RWPE1 (cell line): ENCODE data around the gene TPGS1.

Experiments used
- CTCF ChIA-PET: fragments of 350-600 bp; sonication (Branson Sonifier 250); formaldehyde crosslinking; extraction: SDS; loops from one replicate; lab custom pipeline; 2021; lab: Yijun Ruan, JAX
- POLR2A ChIA-PET: fragments of 400-600 bp; formaldehyde crosslinking; extraction: SDS; loops from one replicate; lab custom pipeline; 2020; ENCODE audit warnings: antibody characterized with exemption; ENCODE audit not compliant: low non-redundant PET; lab: Yijun Ruan, JAX
- DNase-seq: peaks from one replicate; pipeline ENCODE4 v3.0.0; 2012; ENCODE audit warnings: low spot score
- H3K27ac ChIP-seq: fragments of 450-650 bp; 2 replicates; pipeline ENCODE4 v1.5.1; 2017
- TF ChIP-seq, protein P1 (sequence below): fragments of 450-650 bp; conservative IDR thresholded peaks from 2 replicates; pipeline ENCODE4 v1.5.1; 2017; ENCODE audit warnings: low read depth, mild to moderate bottlenecking

Gene TPGS1

DNA sequence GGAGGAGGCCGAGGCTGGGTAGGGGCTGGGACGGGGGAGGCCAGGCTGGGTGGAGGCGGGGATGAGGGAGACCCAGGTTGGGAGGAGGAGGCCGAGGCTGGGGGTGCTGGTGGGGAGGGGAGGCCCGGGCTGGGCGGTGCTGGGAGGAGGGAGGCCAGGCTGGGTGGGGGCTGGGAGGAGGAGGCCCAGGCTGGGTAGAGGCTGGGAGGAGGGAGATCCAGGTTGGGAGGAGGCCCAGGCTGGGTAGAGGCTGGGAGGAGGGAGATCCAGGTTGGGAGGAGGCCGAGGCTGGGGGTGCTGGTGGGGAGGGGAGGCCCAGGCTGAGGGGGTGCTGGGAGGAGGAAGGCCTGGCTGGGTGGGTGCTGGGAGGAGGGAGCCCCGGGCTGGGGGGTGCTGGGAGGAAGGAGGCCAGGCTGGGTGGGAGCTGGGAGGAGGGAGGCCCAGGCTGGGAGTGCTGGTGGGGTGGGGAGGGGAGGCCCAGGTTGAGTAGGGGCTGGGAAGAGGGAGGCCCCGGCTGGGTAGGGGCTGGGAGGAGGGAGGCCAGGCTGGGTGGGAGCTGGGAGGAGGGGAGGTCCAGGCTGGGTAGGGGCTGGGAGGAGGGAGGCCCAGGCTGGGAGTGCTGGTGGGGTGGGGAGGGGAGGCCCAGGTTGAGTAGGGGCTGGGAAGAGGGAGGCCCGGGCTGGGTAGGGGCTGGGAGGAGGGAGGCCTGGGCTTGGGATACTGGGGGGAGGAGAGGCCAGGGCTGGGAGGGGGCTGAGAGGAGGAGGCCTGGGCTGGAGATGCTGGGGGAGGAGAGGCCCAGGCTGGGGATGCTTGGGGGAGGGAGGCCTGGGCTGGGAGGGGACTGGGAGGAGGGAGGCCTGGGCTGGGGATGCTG is 10.7 kb downstream of the TPGS1 start:
- CTCF ChIA-PET = no interaction called here
- POLR2A ChIA-PET = no interaction called here
- DNase-seq = no peak
- no peak overlapping the region for H3K27ac ChIP-seq
- TF ChIP-seq, protein P1, sequence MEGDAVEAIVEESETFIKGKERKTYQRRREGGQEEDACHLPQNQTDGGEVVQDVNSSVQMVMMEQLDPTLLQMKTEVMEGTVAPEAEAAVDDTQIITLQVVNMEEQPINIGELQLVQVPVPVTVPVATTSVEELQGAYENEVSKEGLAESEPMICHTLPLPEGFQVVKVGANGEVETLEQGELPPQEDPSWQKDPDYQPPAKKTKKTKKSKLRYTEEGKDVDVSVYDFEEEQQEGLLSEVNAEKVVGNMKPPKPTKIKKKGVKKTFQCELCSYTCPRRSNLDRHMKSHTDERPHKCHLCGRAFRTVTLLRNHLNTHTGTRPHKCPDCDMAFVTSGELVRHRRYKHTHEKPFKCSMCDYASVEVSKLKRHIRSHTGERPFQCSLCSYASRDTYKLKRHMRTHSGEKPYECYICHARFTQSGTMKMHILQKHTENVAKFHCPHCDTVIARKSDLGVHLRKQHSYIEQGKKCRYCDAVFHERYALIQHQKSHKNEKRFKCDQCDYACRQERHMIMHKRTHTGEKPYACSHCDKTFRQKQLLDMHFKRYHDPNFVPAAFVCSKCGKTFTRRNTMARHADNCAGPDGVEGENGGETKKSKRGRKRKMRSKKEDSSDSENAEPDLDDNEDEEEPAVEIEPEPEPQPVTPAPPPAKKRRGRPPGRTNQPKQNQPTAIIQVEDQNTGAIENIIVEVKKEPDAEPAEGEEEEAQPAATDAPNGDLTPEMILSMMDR = no peak

- TF ChIP-seq, protein P1 = no peak
- CTCF ChIA-PET = no interaction called here
- POLR2A ChIA-PET = no interaction called here
- DNase-seq = no peak
- H3K27ac ChIP-seq = no peak overlapping the region
Observed at GRCh38 chr19:518598-519231, 11.4 kb downstream of the TPGS1 start.

- ChIA-PET CTCF (no interaction called here), POLR2A (no interaction called here)
- TF ChIP-seq, protein P1 = no peak
- H3K27ac ChIP-seq = no peak overlapping the region
- no peak for DNase-seq
Observed at GRCh38 chr19:519449-519865, 12.2 kb downstream of the TPGS1 start.

DNA sequence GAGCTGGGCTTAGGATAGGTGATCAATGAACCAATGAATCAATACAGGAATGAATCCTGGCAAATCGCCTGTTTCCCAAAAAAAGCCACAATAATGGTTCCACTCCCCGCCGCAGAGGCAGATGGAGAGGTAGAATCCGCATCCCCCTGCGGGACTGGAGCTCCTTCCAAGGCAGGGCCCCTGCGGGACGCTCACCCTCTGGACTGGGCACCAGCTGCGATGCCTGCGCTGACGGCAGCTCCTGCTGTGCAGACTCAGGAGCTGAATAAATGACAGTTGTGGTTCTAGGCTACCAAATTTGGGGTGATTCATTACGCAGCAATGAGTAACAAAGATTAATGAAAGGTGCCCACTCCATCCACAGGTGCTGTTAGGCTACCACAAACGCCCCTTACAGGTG is 15.4 kb downstream of the TPGS1 start:
- TF ChIP-seq, protein P1 = no peak
- POLR2A ChIA-PET = no interaction called here
- no peak overlapping the region for H3K27ac ChIP-seq
- CTCF ChIA-PET = interaction anchor here (1.2 to 1.4 kb wide), 2 partner anchors 12 to 16 kb away, joined by 5 to 6 read pairs; no protein-coding TSS in a partner anchor
- DNase-seq = no peak

GRCh38 chr19:524062-524674 is 16.9 kb downstream of the TPGS1 start:
- ChIA-PET CTCF (interaction anchor here (0.6 to 0.9 kb wide), 2 partner anchors 13 to 60 kb away, joined by 3 read pairs; no protein-coding TSS in a partner anchor), POLR2A (no interaction called here)
- no peak overlapping the region for H3K27ac ChIP-seq
- DNase-seq = no peak
- TF ChIP-seq, protein P1 = no peak

- ChIA-PET POLR2A (no interaction called here), CTCF (no interaction called here)
- H3K27ac ChIP-seq = no peak overlapping the region
- TF ChIP-seq, protein P1 = no peak
- DNase-seq = no peak
Observed at GRCh38 chr19:525029-525428, 17.7 kb downstream of the TPGS1 start.
